Activated naive CD8-positive, alpha-beta T cell treated with anti-CD3 and anti-CD28 coated beads, Interleukin-2, amount 50 U/mL, for 16 hours (primary cell): ENCODE data around the gene TAS1R3.

Experiments
- DNase-seq: peaks from one replicate; pipeline ENCODE4 v3.0.0-alpha.2; 2020; ENCODE audit warnings: low read depth, low spot score

TAS1R3 gene

DNA sequence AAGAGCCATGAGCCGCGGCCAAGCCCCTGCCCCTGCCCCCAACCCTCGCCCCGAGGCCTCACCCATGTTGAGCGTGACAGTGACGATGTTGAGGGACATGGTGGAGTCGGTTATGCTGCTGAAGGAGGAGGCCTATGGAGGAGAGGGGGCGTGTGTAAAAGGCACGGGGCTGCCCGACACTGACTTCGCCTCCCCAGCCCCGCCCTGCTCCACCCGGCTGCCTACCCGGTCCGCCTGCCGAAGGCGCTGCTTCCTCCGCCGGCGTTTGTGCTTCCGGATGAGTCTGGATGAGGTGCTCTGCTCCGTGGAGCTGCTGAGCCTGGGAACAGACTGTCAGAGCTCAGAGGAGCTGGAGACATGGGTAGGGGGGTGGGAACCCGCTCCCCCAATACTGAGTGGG, 9.1 kb downstream of the TAS1R3 start:
- DNase-seq, result no peak

DNA sequence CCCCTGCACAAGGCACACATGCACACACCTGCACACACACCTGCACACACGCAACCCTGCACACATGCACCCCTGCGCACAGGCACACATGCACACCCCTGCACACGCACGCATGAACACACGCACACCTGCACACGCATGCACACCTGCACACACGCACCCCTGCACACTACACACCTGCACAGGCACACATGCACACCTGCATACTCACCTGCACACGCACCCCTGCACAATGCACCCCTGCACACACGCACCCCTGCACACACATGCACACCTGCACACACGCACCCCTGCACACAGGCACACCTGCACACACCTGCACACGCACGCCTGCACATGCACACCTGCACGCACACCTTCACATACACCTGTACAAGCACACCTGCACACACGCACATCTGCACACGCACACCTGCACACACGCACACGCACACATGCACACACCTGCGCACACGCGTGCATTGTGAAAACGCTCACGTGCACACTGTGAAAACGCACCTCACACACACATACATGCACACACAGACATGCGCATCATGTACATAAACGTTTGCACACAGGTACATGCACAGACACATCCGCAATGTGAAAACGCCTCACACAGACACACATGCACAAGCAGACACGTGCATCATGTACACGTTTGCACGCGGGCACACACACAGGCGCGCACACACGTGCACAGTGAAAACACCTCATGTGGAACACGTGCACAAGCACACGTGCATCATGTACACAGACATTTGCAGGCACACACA, 9.9 kb downstream of the TAS1R3 start:
- DNase-seq, result no peak

DNA sequence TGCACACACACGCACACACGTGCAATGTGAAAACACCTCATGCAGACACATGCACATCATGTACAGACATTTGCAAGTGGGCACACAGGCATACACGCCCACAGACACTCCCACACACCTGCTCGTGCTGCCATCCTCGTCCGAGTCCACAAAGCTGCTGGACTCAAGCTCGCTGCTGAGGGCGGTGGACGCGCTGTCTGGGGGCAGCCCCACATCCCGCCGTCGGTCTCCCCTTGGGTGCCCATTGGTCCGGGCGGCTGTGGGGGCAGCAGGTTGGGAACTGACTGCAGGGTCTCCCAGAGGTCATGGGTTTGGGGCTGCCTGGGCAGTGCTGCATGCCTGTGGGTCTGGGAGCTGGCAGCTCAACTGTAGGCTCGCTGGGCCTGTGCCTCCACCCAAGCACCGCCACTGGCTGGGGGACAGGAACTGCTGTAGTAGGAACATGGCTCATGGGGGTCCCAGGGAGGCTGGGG, 10.5 kb downstream of the TAS1R3 start:
- DNase-seq, result no peak

GRCh38 chr1:1342061-1342562, 11.0 kb downstream of the TAS1R3 start:
- no peak for DNase-seq

GRCh38 chr1:1342584-1343115, 11.6 kb downstream of the TAS1R3 start:
- DNase-seq, result no peak

- DNase-seq, result no peak
These were observed 12.8 kb downstream of the TAS1R3 start for GRCh38 chr1:1343811-1344421.

DNA sequence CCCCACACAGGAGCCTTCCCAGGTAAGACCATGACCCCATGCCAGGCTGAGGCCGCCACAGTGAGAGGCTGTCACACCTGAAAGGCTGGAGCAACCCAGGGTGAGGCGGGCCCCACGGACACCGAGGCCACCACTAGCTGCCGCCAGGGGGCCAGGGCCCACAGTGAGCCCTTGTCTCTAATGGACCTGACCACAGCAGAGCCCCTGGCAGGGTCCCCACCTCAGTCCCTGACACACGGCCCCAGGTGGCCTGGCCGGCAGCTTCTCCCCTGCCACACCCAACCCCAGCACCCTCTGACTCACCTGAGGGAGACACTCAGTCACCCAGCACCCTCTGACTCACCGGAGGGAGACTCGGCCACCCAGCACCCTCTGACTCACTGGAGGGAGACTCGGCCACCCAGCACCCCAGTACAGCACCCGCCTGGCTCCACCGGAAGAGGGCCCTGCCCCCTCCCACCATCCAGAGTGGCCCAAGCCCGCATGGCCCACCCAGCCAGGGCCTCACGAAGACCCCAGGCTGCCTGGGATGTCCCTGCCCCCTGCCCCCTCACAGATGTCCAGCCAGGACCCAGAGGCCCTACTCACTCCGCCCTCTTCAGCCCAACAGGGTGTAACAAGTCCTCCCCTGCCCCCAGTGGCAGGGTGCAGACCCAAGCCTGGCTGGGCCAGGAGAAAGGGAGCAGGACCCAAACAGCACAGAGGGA, 13.7 kb downstream of the TAS1R3 start:
- no peak for DNase-seq

DNA sequence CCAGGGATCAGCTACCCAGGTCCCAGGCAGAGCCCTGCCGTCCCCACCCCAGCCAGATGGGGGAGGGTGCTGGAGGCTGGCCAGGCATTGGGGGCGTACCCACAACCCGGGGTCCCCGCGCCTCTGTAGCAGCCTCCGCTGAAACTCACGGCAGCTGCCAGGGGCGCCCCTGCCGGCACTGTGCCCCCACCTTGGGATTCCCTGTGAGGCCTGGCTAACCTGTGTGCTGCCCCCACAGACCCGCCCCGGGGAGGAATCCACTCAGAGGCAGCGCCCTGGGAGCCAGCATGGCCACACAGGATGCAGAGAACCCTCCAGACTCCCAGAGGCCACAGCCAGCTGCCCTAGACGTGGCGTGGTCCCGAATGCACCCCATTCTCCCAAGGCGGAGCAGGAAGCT, 14.3 kb downstream of the TAS1R3 start:
- DNase-seq, result no peak

GRCh38 chr1:1345860-1346500, 14.9 kb downstream of the TAS1R3 start:
- DNase-seq, result no peak

GRCh38 chr1:1346501-1346890, 15.4 kb downstream of the TAS1R3 start:
- no peak for DNase-seq

- no peak for DNase-seq
These were observed 16.0 kb downstream of the TAS1R3 start for GRCh38 chr1:1347026-1347595.

DNA sequence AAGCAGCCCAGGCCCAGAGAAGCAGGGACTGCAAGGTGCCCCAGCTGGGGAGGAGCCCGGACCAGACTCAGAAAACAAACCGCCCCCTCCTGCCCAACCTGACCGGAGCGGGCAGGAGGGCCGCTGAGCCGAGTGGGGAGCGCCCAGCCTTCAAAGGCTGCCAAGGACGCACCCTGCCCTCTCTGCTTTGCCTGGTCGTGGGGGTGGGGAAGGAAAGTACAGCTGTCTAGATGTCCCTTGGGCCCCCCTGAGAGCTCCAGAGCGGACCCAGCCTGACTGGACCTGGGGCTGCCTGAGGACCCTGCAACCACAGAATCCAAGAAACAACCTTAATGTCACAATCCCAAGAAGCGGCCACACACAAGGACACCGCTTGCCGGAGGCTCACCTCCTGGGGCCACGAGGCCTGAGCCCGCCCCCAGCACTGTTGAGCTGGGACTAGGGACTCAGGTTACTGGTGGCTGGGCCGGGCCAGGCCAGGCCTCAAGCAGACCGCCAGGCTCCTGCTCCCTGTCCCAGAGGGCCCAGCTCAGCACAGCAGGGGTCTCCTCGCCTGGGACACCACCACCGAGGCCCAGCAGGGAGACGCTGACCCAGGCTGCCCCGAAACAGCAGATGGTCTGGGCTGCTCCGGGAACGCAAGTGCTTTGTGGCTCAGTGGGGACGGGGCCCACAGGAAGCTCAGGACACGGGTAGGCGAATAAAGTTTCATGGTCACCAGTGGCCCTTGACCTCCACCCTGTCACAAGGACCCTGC, 16.8 kb downstream of the TAS1R3 start:
- no peak for DNase-seq

GRCh38 chr1:1348420-1349255, 17.6 kb downstream of the TAS1R3 start:
- DNase-seq, result no peak

DNA sequence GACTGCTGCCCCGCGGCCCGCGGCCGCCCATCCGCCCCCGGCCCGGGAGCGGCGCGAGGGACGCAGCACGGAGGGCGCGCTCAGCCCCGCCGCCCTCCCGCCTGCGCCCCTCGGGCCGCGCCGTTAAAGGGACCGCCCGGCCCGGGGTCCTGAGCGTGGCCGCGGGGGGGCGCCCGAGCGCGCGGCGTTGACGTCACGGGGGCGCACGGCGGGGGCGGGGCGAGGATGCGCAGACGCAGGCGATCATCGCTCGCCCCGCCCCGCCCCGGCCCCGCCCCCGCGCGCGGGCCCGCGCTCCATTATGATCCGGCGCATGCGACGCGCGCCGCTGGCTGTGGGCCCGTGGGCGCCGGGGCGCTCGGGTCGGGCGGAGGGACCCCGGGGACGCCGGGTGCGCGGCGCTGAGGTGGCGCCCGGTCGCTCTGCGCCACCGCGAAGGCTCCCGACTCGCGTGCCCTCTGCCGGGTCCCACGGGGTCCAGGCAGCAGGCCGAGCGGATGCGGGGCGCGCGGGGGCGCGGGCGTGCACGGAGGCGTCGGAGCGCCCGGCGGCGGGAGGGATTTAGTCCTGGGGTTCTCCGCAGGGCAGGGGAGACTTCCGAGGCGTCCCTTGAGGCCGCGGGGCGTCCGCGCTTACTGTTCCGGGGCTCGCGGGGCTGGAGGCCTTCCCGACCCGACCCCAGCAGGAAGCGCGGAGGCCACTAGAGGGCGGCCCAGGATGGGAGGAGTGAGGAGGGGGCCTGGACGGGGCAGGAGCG, 18.4 kb downstream of the TAS1R3 start, which contains the start of gene DVL1:
Gene DVL1 (minus strand): TSS at position 163 of the 757 bp plus-strand sequence. CDS start 353 bp downstream, outside the sequence.
- DNase-seq, result peak; percentile 32

GRCh38 chr1:1351511-1352427, 20.7 kb downstream of the TAS1R3 start:
- no peak for DNase-seq

- DNase-seq, result no peak
These were observed 21.8 kb downstream of the TAS1R3 start for GRCh38 chr1:1352786-1353388.

DNA sequence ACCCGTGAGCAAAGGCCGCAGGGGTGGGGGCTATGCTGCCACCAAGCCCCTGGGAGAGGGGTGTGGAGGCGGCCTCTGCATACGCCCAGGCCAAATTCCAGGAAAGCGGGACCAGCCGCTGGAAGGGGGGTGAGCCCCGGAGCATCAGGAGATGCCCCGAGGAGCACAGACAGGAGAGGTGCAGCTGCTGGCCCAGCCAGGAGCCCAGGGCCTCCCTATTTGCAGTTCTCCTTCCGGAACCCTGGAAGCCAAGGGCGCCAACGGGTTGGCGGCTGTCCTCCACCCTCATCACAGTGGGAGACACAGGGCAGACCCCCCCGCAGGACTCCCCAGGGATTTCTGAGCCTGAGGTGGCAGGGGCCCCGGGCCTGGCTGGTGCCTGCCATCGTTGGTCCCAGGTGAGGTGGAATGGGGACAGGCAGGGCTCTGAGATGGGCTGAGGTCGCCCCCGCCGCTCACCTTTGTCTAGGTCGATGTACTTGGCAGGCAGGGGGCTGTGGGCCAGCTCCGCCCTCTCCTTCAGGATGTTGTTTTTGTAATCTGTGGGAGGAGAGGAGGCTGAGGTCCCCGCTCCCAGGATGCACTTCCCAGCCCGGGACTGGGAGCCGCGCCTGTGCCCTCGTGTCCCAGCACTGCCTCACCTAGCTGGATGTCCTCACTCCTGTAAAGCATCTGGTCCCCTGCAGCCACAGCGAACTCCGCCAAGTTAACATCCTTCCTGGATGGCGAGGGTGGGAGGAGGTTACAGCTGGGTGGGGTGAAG, 22.5 kb downstream of the TAS1R3 start:
- no peak for DNase-seq
